Stimulated activated CD8-positive, alpha-beta memory T cell treated with anti-CD3 and anti-CD28 coated beads, Interleukin-4, amount 100 ng/mL, for 1 hour (primary cell): Measurements from ENCODE around the gene CAMK2A.

Experiments used
- DNase-seq, 2 donors: peaks; one replicate each; pipeline ENCODE4 v3.0.0-alpha.2; 2020; ENCODE audit warnings: low read depth in 2 of 2, low spot score in 1 of 2

The CAMK2A gene

GRCh38 chr5:150173161-150173560 lies 116.4 kb downstream of the CAMK2A start:
- no peak for DNase-seq

DNA sequence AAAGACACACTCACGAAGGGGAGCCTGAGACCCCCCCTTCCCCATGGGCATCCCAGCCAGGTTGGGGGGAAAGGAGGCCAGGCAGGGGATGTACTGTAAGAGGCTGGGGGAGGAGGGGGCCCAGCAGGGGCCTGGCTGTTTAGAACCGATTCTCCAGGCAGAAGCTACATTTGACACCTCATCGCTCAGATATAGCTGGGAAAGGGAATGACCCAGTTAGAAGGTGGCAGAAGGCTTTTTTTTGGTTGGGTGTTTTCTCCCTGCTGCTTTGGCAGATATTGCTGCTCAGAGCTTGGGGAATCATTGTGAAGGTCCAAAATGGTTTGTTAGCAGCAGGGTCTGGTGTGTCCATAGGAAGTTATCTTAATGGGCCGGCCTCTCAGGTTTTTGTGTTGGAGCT lies 117.0 kb downstream of the CAMK2A start:
- DNase-seq = no peak

GRCh38 chr5:150172145-150172544 lies 117.4 kb downstream of the CAMK2A start:
- no peak for DNase-seq
